ENCODE data around the gene PLEK. TPM values are rescaled to one million over a fixed set of nuclear protein-coding genes. Genes with fewer than 3 reads are reported as not detected.
"Not testable (repeated sequence)": the region's sequence is repeated elsewhere in the genome, so short reads cannot be mapped to it uniquely, and the experiment has no call there.

PLEK gene
- total and polyA plus RNA-seq, 7 donors = 5.8 to 16.8 (median 12.6) TPM

DNA sequence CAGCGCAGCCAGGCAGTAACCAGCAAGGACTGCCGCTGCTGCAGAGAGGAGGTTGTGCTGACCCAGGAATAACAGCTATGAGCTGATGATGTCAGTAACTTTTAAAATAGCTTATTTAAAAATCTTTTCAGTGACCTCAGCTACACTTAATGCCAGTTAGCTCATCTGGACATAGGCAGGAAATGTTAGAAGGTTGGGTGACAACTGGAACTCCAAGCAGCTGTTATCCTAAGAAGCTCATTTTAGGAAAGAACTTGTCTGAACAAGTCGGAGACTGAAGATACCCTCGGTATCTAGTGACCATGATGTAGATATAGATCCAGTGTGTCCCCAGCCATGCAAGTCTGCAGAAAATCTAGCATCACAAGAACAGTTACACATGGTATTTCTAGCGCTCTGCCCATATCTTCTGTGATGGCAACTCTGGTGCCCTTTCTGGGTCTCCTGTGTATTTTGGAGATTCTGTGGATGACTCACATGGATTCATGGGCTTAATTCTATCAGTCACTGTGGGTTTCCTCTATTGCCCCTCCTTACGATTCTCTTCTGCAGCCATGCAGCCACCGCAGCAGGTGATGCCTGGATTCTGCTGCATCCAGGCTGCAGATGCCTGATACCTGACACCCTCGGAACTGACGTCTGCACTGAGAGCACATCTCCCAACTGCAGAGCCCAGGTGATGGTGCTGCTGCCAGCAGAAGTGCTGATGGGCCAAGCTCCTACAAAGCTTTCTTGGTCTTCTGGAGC, 19.8 kb upstream of the PLEK start:
- Histone ChIP-seq H3K36me3 (no peaks in the 10 kb centered on the region), H3K9me3 (no peaks in the 10 kb centered on the region), H3K27ac (no peak overlapping the region), H3K4me3 (no peak overlapping the region), H3K4me1 (no peaks in the 10 kb centered on the region), H3K27me3 (peaks cover 0 to 11% (median 0%) of the 10 kb centered on the region in 3 donors)
- intact Hi-C loops (cut with DNase I) = no loop called here
- WGBS, 2 donors = 79 to 84% methylated on average over 9 of the region's 9 CpGs
- TF ChIP-seq, protein P1, sequence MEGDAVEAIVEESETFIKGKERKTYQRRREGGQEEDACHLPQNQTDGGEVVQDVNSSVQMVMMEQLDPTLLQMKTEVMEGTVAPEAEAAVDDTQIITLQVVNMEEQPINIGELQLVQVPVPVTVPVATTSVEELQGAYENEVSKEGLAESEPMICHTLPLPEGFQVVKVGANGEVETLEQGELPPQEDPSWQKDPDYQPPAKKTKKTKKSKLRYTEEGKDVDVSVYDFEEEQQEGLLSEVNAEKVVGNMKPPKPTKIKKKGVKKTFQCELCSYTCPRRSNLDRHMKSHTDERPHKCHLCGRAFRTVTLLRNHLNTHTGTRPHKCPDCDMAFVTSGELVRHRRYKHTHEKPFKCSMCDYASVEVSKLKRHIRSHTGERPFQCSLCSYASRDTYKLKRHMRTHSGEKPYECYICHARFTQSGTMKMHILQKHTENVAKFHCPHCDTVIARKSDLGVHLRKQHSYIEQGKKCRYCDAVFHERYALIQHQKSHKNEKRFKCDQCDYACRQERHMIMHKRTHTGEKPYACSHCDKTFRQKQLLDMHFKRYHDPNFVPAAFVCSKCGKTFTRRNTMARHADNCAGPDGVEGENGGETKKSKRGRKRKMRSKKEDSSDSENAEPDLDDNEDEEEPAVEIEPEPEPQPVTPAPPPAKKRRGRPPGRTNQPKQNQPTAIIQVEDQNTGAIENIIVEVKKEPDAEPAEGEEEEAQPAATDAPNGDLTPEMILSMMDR (IDR thresholded peaks at IDR 0.05) = no peak
- DNase-seq = no peak

DNA sequence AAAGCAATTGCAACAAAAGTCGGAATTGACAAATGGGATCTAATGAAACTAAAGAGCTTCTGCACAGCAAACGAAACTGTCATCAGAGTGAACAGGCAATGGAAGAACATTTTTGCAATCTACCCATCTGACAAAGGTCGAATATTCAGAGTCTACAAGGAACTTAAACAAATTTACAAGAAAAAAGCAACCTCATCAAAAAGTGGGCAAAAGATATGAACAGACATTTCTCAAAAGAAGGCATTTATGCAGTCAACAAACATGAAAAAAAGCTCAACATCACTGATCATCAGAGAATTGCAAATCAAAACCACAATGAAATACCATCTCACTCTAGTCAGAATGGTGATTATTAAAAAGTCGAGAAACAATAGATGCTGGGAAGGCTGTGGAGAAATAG, 16.0 kb upstream of the PLEK start:
- intact Hi-C loops (cut with DNase I); DNase-seq; H3K27me3 ChIP-seq; H3K4me1 ChIP-seq; H3K27ac ChIP-seq; H3K4me3 ChIP-seq; H3K9me3 ChIP-seq; H3K36me3 ChIP-seq: not testable (repeated sequence)
- WGBS, 2 donors = 84 to 92% methylated on average over 4 of the region's 4 CpGs

GRCh38 chr2:68351997-68352396, 13.1 kb upstream of the PLEK start:
- no peaks in the 10 kb centered on the region for H3K9me3 ChIP-seq

GRCh38 chr2:68352651-68353391, 12.3 kb upstream of the PLEK start:
- no peaks in the 10 kb centered on the region for H3K9me3 ChIP-seq
- TF ChIP-seq, protein P1 (IDR thresholded peaks at IDR 0.05) = no peak
- TF ChIP-seq EP300 (IDR thresholded peaks at IDR 0.05) (no peak), POLR2AphosphoS5 (IDR thresholded peaks at IDR 0.05) (no peak), POLR2A (IDR thresholded peaks at IDR 0.05) (no peak)
- no peaks in the 10 kb centered on the region for H3K4me1 ChIP-seq
- H3K36me3 ChIP-seq = no peaks in the 10 kb centered on the region
- no peak for DNase-seq
- intact Hi-C loops (cut with DNase I) = no loop called here
- H3K4me3 ChIP-seq = no peak overlapping the region
- H3K27ac ChIP-seq = no peak overlapping the region
- 19 to 39% methylated on average over 2 of the region's 2 CpGs for WGBS, 2 donors
- H3K27me3 ChIP-seq = no peaks in the 10 kb centered on the region

More at GRCh38 chr2:68351997-68352396, 13.1 kb upstream of the PLEK start:
- WGBS, 2 donors = 87 to 90% methylated on average over 6 of the region's 6 CpGs
- no peaks in the 10 kb centered on the region for H3K27me3 ChIP-seq
- no peaks in the 10 kb centered on the region for H3K4me1 ChIP-seq
- H3K27ac ChIP-seq = no peak overlapping the region
- intact Hi-C loops (cut with DNase I) = no loop called here
- H3K4me3 ChIP-seq = no peak overlapping the region
- H3K36me3 ChIP-seq = no peaks in the 10 kb centered on the region
- no peak for DNase-seq
- TF ChIP-seq POLR2AphosphoS5 (IDR thresholded peaks at IDR 0.05) (no peak), POLR2A (IDR thresholded peaks at IDR 0.05) (no peak), EP300 (IDR thresholded peaks at IDR 0.05) (no peak)
- TF ChIP-seq, protein P1 (IDR thresholded peaks at IDR 0.05) = no peak

DNA sequence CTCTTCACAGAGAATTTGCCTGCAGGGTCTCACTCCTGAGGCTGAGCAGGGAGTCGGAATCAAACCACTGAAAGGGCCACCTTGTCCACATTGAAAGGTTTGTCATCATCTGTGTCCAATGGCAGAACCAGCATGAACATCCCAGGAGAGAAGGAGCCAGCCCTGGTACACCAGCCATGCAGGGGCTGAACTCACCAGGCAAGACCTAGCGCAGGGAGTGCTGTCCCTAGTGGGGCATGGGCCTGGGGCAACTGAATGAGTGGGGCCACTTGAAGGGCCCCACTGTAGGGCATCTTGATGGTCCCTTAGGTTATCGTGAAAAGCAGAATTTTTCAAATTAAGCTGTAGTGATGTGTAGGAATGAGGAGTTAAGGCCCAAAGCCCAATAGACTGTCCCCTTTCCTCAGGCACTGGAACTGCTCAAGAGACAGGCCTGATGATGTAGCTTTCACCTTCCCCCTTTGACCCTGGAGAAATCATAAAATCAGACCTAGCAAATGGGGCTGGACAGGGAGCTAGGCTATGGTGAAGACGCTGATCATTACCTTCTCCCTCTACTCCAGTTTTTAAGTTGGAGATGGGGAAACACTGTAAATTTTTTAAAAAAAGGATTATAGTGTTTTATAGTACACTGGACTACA, 8.4 kb upstream of the PLEK start:
- Histone ChIP-seq H3K36me3 (no peaks in the 10 kb centered on the region), H3K9me3 (no peaks in the 10 kb centered on the region), H3K27me3 (no peaks in the 10 kb centered on the region), H3K27ac (no peak overlapping the region), H3K4me1 (no peaks in the 10 kb centered on the region), H3K4me3 (no peak overlapping the region)
- no peak for TF ChIP-seq POLR2AphosphoS5 (IDR thresholded peaks at IDR 0.05)
- TF ChIP-seq, protein P1 (IDR thresholded peaks at IDR 0.05) = no peak
- 93 to 94% methylated on average over 4 of the region's 4 CpGs for WGBS, 2 donors
- intact Hi-C loops (cut with DNase I) = no loop called here
- no peak for DNase-seq

All from sigmoid colon (tissue), 7 donors.